MM.1S (cell line): Measurements from ENCODE around the gene HTRA3.

Experiments used
- DNase-seq: peaks from one replicate; pipeline ENCODE4 v3.0.0-alpha.2; 2015
- H2AFZ ChIP-seq: fragments of 300-600 bp; sonication (generic); 2 replicates; pipeline ENCODE4 v1.6.0; 2016; ENCODE audit warnings: antibody characterized with exemption, low read length
- H3F3A ChIP-seq: fragments of 300-600 bp; sonication (generic); 2 replicates; pipeline ENCODE4 v1.6.1; 2016; ENCODE audit warnings: mild to moderate bottlenecking, antibody characterized with exemption, low read length, moderate library complexity, mixed read lengths; ENCODE audit not compliant: insufficient read depth
- H3K27ac ChIP-seq: fragments of 300-600 bp; sonication (generic); 2 replicates; pipeline ENCODE4 v1.5.1; 2016; ENCODE audit warnings: mild to moderate bottlenecking, low read length
- H3K27me3 ChIP-seq: fragments of 300-600 bp; sonication (generic); replicated peaks from 2 replicates; pipeline ENCODE4 v1.6.0; 2016; ENCODE audit warnings: low read length; ENCODE audit not compliant: insufficient read depth
- H3K36me3 ChIP-seq: fragments of 300-600 bp; sonication (generic); replicated peaks from 2 replicates; pipeline ENCODE4 v1.6.1; 2016; ENCODE audit warnings: mild to moderate bottlenecking, low read length, mixed read lengths; ENCODE audit not compliant: insufficient read depth
- H3K4me1 ChIP-seq: fragments of 300-600 bp; sonication (generic); 2 replicates; pipeline ENCODE4 v1.6.1; 2016; ENCODE audit warnings: low read length, mixed read lengths
- H3K4me2 ChIP-seq: fragments of 300-600 bp; sonication (generic); 2 replicates; pipeline ENCODE4 v1.6.0; 2016; ENCODE audit warnings: low read depth, low read length
- H3K4me3 ChIP-seq: fragments of 300-600 bp; sonication (generic); 2 replicates; pipeline ENCODE4 v1.5.1; 2016; ENCODE audit warnings: low read length, mixed read lengths
- H3K79me2 ChIP-seq: fragments of 300-600 bp; sonication (generic); 2 replicates; pipeline ENCODE4 v1.6.1; 2016; ENCODE audit warnings: mixed run types, low read length, mixed read lengths
- H3K9ac ChIP-seq: fragments of 300-600 bp; sonication (generic); 2 replicates; pipeline ENCODE4 v1.6.1; 2016; ENCODE audit warnings: low read length, mixed read lengths
- H3K9me2 ChIP-seq: fragments of 300-600 bp; sonication (generic); replicated peaks from 2 replicates; pipeline ENCODE4 v1.6.1; 2016; ENCODE audit warnings: mild to moderate bottlenecking, low read length, mixed read lengths; ENCODE audit not compliant: insufficient read depth
- H3K9me3 ChIP-seq: fragments of 300-600 bp; sonication (generic); replicated peaks from 2 replicates; pipeline ENCODE4 v1.6.1; 2016; ENCODE audit warnings: mild to moderate bottlenecking, low read length, mixed read lengths; ENCODE audit not compliant: insufficient read depth
- H4K20me1 ChIP-seq: fragments of 300-600 bp; sonication (generic); 2 replicates; pipeline ENCODE4 v1.6.1; 2016; ENCODE audit warnings: mild to moderate bottlenecking, low read length, moderate library complexity, mixed read lengths; ENCODE audit not compliant: insufficient read depth
- CTCF ChIP-seq: fragments of 300-600 bp; sonication (generic); IDR thresholded peaks from 2 replicates; pipeline ENCODE4 v1.5.1; 2016; ENCODE audit warnings: antibody characterized with exemption, low read length, mixed read lengths
- EZH2 ChIP-seq: fragments of 300-600 bp; sonication (generic); optimal IDR thresholded peaks from 2 replicates; pipeline ENCODE3; 2017; ENCODE audit warnings: low read depth, mild to moderate bottlenecking, antibody characterized with exemption, low read length, mixed read lengths
- EZH2phosphoT487 ChIP-seq: fragments of 300-600 bp; sonication (generic); IDR thresholded peaks from 2 replicates; pipeline ENCODE4 v1.6.1; 2018; ENCODE audit warnings: antibody characterized with exemption, low read length

HTRA3 gene

GRCh38 chr4:8349664-8350236 lies 80.2 kb downstream of the HTRA3 start:
- TF ChIP-seq EZH2 (no peak), CTCF (no peak), EZH2phosphoT487 (no peak)
- Histone ChIP-seq H3K4me3 (no peak overlapping the region), H3K4me1 (no peaks in the 10 kb centered on the region), H3K4me2 (no peak overlapping the region), H3K27me3 (peaks cover 94% of the 10 kb centered on the region), H3K9me3 (no peaks in the 10 kb centered on the region), H3K9ac (no peak overlapping the region), H3K27ac (no peak overlapping the region), H3F3A (no peaks in the 10 kb centered on the region), H3K36me3 (no peaks in the 10 kb centered on the region), H2AFZ (no peak overlapping the region), H4K20me1 (no peaks in the 10 kb centered on the region), H3K79me2 (no peaks in the 10 kb centered on the region), H3K9me2 (no peaks in the 10 kb centered on the region)
- no peak for DNase-seq

- TF ChIP-seq CTCF = no peak
- H3K4me1 ChIP-seq = no peaks in the 10 kb centered on the region
- no peak overlapping the region for H3K9ac ChIP-seq
- H3K27ac ChIP-seq = no peak overlapping the region
- no peak overlapping the region for H3K4me3 ChIP-seq
- H3F3A ChIP-seq = no peaks in the 10 kb centered on the region
- H3K9me3 ChIP-seq = no peaks in the 10 kb centered on the region
- no peaks in the 10 kb centered on the region for H3K36me3 ChIP-seq
- H3K27me3 ChIP-seq = peaks cover 94% of the 10 kb centered on the region
- H3K9me2 ChIP-seq = no peaks in the 10 kb centered on the region
- no peak for DNase-seq
- no peak overlapping the region for H3K4me2 ChIP-seq
- H2AFZ ChIP-seq = no peak overlapping the region
- no peaks in the 10 kb centered on the region for H3K79me2 ChIP-seq
- no peaks in the 10 kb centered on the region for H4K20me1 ChIP-seq
These were observed 80.8 kb downstream of the HTRA3 start for GRCh38 chr4:8350352-8350751.

DNA sequence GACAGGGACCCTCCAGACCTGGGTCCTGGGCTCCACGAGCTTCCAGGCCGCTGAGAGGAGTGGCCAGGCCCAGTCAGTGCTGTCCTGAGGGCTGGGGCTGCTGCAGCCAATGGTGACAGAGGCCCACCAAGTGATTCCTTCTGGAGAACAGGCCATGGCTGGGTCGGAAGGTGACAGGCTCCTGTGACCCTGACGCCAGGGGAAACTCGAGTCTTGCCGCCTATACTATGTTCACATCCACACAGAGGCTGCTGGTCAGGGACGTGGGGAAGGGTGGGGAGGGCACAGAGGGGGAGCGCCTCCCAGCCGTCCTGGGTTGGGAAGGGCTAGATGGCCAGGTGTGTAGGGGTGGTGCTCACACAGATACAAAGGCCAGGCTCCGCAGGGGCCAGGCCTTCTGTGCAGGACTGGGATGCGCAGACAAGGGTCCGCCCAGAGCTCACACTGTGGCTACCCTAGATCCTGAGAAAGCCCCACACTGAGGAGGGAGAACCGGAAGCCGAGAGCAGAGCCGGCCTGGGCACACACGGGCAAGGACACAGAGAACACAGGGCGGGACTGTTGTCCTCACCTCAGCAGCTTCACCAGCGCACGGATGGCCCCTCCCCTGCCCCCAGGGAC lies 81.4 kb downstream of the HTRA3 start:
- Histone ChIP-seq H3K9ac (no peak overlapping the region), H3K4me2 (no peak overlapping the region), H3F3A (no peaks in the 10 kb centered on the region), H3K9me3 (no peaks in the 10 kb centered on the region), H3K27me3 (peaks cover 94% of the 10 kb centered on the region), H3K27ac (no peak overlapping the region), H4K20me1 (no peaks in the 10 kb centered on the region), H3K79me2 (no peaks in the 10 kb centered on the region), H3K4me3 (no peak overlapping the region), H2AFZ (no peak overlapping the region), H3K4me1 (no peaks in the 10 kb centered on the region), H3K9me2 (no peaks in the 10 kb centered on the region), H3K36me3 (no peaks in the 10 kb centered on the region)
- TF ChIP-seq EZH2phosphoT487 (no peak), EZH2 (no peak), CTCF (no peak)
- no peak for DNase-seq
